CD14-positive monocyte (primary cell): Measurements from ENCODE around the gene RSRC1. TPM values are rescaled to one million over a fixed set of nuclear protein-coding genes. Genes with fewer than 3 reads are reported as not detected.

Experiments
- DNase-seq, 3 donors: peaks; one replicate each; pipeline ENCODE4 v3.0.0-alpha.2; 2011 to 2022
- H2AFZ ChIP-seq: 2 replicates; pipeline ENCODE4 v1.6.0; 2012; ENCODE audit warnings: mild to moderate bottlenecking, low read depth, low read length, inconsistent platforms; ENCODE audit not compliant: insufficient read depth, poor library complexity, severe bottlenecking
- H3K27ac ChIP-seq, 2 donors: 1 replicate in 1 of 2; 2 replicates in 1 of 2; pipeline ENCODE4 v1.5.1; 2012 to 2013; ENCODE audit warnings: low read length in 2 of 2, control low read depth in 1 of 2, inconsistent platforms in 1 of 2, low read depth in 1 of 2, mild to moderate bottlenecking in 1 of 2
- H3K27me3 ChIP-seq, 2 donors: one replicate each; pipeline versions ENCODE4 v1.6.0 to v1.6.1; 2011 to 2013; ENCODE audit warnings: low read length in 2 of 2; ENCODE audit not compliant: control insufficient read depth in 2 of 2, insufficient read depth in 2 of 2
- H3K36me3 ChIP-seq, 2 donors: replicated peaks in 1 of 2; 1 replicate in 1 of 2; 2 replicates in 1 of 2; pipeline versions ENCODE4 v1.5.1 to v1.6.1; 2012 to 2013; ENCODE audit warnings: low read length in 2 of 2, control low read depth in 1 of 2, inconsistent platforms in 1 of 2, mild to moderate bottlenecking in 1 of 2; ENCODE audit not compliant: insufficient read depth in 2 of 2, control insufficient read depth in 1 of 2
- H3K4me1 ChIP-seq, 2 donors: 1 replicate in 1 of 2; 2 replicates in 1 of 2; pipeline versions ENCODE4 v1.5.1 to v1.6.1; 2012 to 2013; ENCODE audit warnings: low read length in 2 of 2, control low read depth in 1 of 2, inconsistent platforms in 1 of 2, mild to moderate bottlenecking in 1 of 2, moderate library complexity in 1 of 2; ENCODE audit not compliant: insufficient read depth in 2 of 2, control insufficient read depth in 1 of 2
- H3K4me2 ChIP-seq: replicated peaks from 2 replicates; pipeline ENCODE3; 2012; ENCODE audit warnings: low read length, moderate library complexity, mild to moderate bottlenecking; ENCODE audit not compliant: poor library complexity, severe bottlenecking; ENCODE audit errors: extremely low read depth
- H3K4me3 ChIP-seq, 3 experiments: fragments of 200-600 bp in 1 of 3; sonication (generic) in 1 of 3; replicated peaks in 1 of 3; 1 replicate in 2 of 3; 2 replicates in 1 of 3; pipeline ENCODE4 v1.5.1; 2011 to 2013; ENCODE audit warnings: low read length in 3 of 3, mild to moderate bottlenecking in 3 of 3, control low read depth in 2 of 3, low read depth in 2 of 3, inconsistent platforms in 1 of 3, moderate library complexity in 1 of 3
- H3K79me2 ChIP-seq: 2 replicates; pipeline ENCODE4 v1.6.0; 2012; ENCODE audit warnings: mild to moderate bottlenecking, control low read depth, inconsistent platforms, low read length, moderate library complexity; ENCODE audit not compliant: insufficient read depth
- H3K9ac ChIP-seq: 2 replicates; pipeline ENCODE4 v1.6.0; 2017; ENCODE audit warnings: low read length, mild to moderate bottlenecking; ENCODE audit not compliant: insufficient read depth, poor library complexity, severe bottlenecking
- H3K9me3 ChIP-seq, 2 donors: replicated peaks in 1 of 2; 1 replicate in 1 of 2; 2 replicates in 1 of 2; pipeline versions ENCODE4 v1.5.1 to v1.6.1; 2012 to 2013; ENCODE audit warnings: low read length in 2 of 2, control low read depth in 1 of 2; ENCODE audit not compliant: control insufficient read depth in 1 of 2, insufficient read depth in 1 of 2
- H4K20me1 ChIP-seq: 2 replicates; pipeline ENCODE4 v1.6.0; 2012; ENCODE audit warnings: mild to moderate bottlenecking, low read length, control low read depth, moderate library complexity; ENCODE audit not compliant: insufficient read depth
- H3K27ac Mint-ChIP-seq, 7 donors: one replicate each; pipeline ENCODE4 v1.8.0; 2020; ENCODE audit warnings: mild to moderate bottlenecking in 7 of 7, mixed read lengths in 7 of 7, moderate library complexity in 6 of 7, inconsistent platforms in 2 of 7
- H3K27me3 Mint-ChIP-seq, 3 donors: one replicate each; pipeline ENCODE4 v1.8.0; 2021 to 2022; ENCODE audit warnings: low read depth in 3 of 3, mild to moderate bottlenecking in 3 of 3, mixed read lengths in 3 of 3, moderate library complexity in 3 of 3, inconsistent platforms in 1 of 3
- H3K36me3 Mint-ChIP-seq, 2 donors: one replicate each; pipeline ENCODE4 v1.8.0; 2020; ENCODE audit warnings: mixed read lengths in 2 of 2, inconsistent platforms in 1 of 2, mild to moderate bottlenecking in 1 of 2
- H3K4me1 Mint-ChIP-seq: one replicate; pipeline ENCODE4 v1.8.0; 2020; ENCODE audit warnings: mild to moderate bottlenecking, mixed read lengths
- H3K4me3 Mint-ChIP-seq, 2 donors: one replicate each; pipeline ENCODE4 v1.8.0; 2020; ENCODE audit warnings: mild to moderate bottlenecking in 2 of 2, mixed read lengths in 2 of 2, moderate library complexity in 1 of 2
- H3K9me3 Mint-ChIP-seq, 7 donors: one replicate each; pipeline ENCODE4 v1.8.0; 2020 to 2022; ENCODE audit warnings: mixed read lengths in 7 of 7, mild to moderate bottlenecking in 6 of 7, moderate library complexity in 6 of 7, inconsistent platforms in 2 of 7
- WGBS: methylation state at CpG from one replicate; pipeline ENCODE4 v1.1.5; 2013; ENCODE audit warnings: missing lambda C conversion rate; ENCODE audit not compliant: insufficient coverage; 5-methylcytosine and 5-hydroxymethylcytosine counted together
- intact Hi-C, 2 donors: fragments of 100-400 bp; cut with micrococcal nuclease; formaldehyde crosslinking; loops; one replicate each; pipeline versions ENCODE4 v1.15.0 to v1.15.1; 2023
- polyA plus RNA-seq, 3 donors: library from polyadenylated mRNA; depleted of rRNA in 1 of 3; unstranded in 2 of 3; stranded (reverse) in 1 of 3; fragments of 300-500 nt in 2 of 3; fragments of >200 nt in 1 of 3; fragmentation: Illumina TruSeq in 2 of 3; gene quantifications; 1 replicate in 2 of 3; 2 replicates in 1 of 3; pipeline ENCODE4 v1.2.3, GENCODE V29; 2012 to 2021
- TF ChIP-seq, protein P1 (sequence below): fragments of 200-600 bp; IDR thresholded peaks from one replicate; pipeline ENCODE4 v1.8.0; 2022; ENCODE audit warnings: antibody characterized with exemption, mild to moderate bottlenecking

Gene RSRC1
- polyA plus RNA-seq, 3 donors = 6.6 to 31.7 (median 15.1) TPM

- Mint-ChIP-seq H3K4me1 (peaks cover 45% of the 10 kb centered on the region), H3K27ac (peak overlapping the region in 2 of 7 donors; percentile 32 to 81), H3K4me3 (peak overlapping the region in 1 of 2 donors; percentile 88), H3K36me3 (peaks cover 0 to 15% of the 10 kb centered on the region in 2 donors), H3K9me3 (peaks cover 0 to 36% (median 22%) of the 10 kb centered on the region in 7 donors), H3K27me3 (peaks cover 85 to 92% (median 86%) of the 10 kb centered on the region in 3 donors)
- peak overlapping the region in 1 of 3 experiments; percentile 13 for H3K4me3 ChIP-seq
- no peak overlapping the region for H3K9ac ChIP-seq
- H3K9me3 ChIP-seq = peaks cover 9 to 43% of the 10 kb centered on the region in 2 donors
- no CpG with 5 or more reads among the region's 20 CpGs for WGBS
- H3K4me2 ChIP-seq = peak overlapping the region; percentile 32
- TF ChIP-seq, protein P1, sequence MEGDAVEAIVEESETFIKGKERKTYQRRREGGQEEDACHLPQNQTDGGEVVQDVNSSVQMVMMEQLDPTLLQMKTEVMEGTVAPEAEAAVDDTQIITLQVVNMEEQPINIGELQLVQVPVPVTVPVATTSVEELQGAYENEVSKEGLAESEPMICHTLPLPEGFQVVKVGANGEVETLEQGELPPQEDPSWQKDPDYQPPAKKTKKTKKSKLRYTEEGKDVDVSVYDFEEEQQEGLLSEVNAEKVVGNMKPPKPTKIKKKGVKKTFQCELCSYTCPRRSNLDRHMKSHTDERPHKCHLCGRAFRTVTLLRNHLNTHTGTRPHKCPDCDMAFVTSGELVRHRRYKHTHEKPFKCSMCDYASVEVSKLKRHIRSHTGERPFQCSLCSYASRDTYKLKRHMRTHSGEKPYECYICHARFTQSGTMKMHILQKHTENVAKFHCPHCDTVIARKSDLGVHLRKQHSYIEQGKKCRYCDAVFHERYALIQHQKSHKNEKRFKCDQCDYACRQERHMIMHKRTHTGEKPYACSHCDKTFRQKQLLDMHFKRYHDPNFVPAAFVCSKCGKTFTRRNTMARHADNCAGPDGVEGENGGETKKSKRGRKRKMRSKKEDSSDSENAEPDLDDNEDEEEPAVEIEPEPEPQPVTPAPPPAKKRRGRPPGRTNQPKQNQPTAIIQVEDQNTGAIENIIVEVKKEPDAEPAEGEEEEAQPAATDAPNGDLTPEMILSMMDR = no peak
- no peaks in the 10 kb centered on the region for H4K20me1 ChIP-seq
- DNase-seq = no peak
- H3K36me3 ChIP-seq = no peaks in the 10 kb centered on the region
- H2AFZ ChIP-seq = no peak overlapping the region
- H3K27ac ChIP-seq = no peak overlapping the region
- H3K27me3 ChIP-seq = peaks cover 79 to 92% of the 10 kb centered on the region in 2 donors
- intact Hi-C loops = loop anchor here in 1 of 2 donors (10.0 kb wide), 1 partner anchor 339 kb away; no protein-coding TSS in a partner anchor
- no peaks in the 10 kb centered on the region for H3K79me2 ChIP-seq
- peaks cover 40 to 42% of the 10 kb centered on the region in 2 donors for H3K4me1 ChIP-seq
These were observed 13.8 kb upstream of the RSRC1 start for GRCh38 chr3:158095814-158096704.

- Mint-ChIP-seq H3K36me3 (peaks cover 0 to 17% of the 10 kb centered on the region in 2 donors), H3K27me3 (peaks cover 89 to 94% (median 89%) of the 10 kb centered on the region in 3 donors), H3K4me3 (peak overlapping the region; percentile 97 to 99), H3K27ac (peak overlapping the region in 3 of 7 donors; percentile 60 to 77 (median 62)), H3K9me3 (peaks cover 0 to 36% (median 22%) of the 10 kb centered on the region in 7 donors), H3K4me1 (peaks cover 45% of the 10 kb centered on the region)
- peak overlapping the region; percentile 50 for H3K9ac ChIP-seq
- DNase-seq = peak in 1 of 3 donors; percentile 52
- H3K79me2 ChIP-seq = no peaks in the 10 kb centered on the region
- H4K20me1 ChIP-seq = no peaks in the 10 kb centered on the region
- H3K27ac ChIP-seq = peak overlapping the region in 1 of 2 donors; percentile 50
- H3K4me2 ChIP-seq = peak overlapping the region; percentile 97
- 0% methylated on average over 3 of the region's 11 CpGs for WGBS
- intact Hi-C loops = loop anchor here in 1 of 2 donors (10.0 kb wide), 1 partner anchor 338 kb away; no protein-coding TSS in a partner anchor
- peak overlapping the region; percentile 92 for H2AFZ ChIP-seq
- H3K36me3 ChIP-seq = no peaks in the 10 kb centered on the region
- H3K27me3 ChIP-seq = peaks cover 82 to 92% of the 10 kb centered on the region in 2 donors
- TF ChIP-seq, protein P1 = no peak
- peaks cover 9 to 47% of the 10 kb centered on the region in 2 donors for H3K9me3 ChIP-seq
- peaks cover 40 to 42% of the 10 kb centered on the region in 2 donors for H3K4me1 ChIP-seq
- H3K4me3 ChIP-seq = peak overlapping the region; percentile 58 to 90 (median 60)
These were observed 12.8 kb upstream of the RSRC1 start for GRCh38 chr3:158097081-158097592.
